CD8-positive, alpha-beta memory T cell (primary cell): Measurements from ENCODE around the gene BTBD9. TPM values are rescaled to one million over a fixed set of nuclear protein-coding genes. Genes with fewer than 3 reads are reported as not detected.

Experiments
- CTCF ChIA-PET: fragments of 350-600 bp; sonication (Branson Sonifier 250); formaldehyde crosslinking; loops from one replicate; lab custom pipeline; 2021; ENCODE audit warnings: antibody characterized with exemption; lab: Charles Lee
- POLR2A ChIA-PET: fragments of 350-600 bp; sonication (Branson Sonifier 250); formaldehyde crosslinking; loops from one replicate; lab custom pipeline; 2021; ENCODE audit warnings: antibody characterized with exemption; lab: Charles Lee
- DNase-seq, 5 donors: peaks; one replicate each; pipeline versions ENCODE4 v3.0.0 to v3.0.0-alpha.2; 2020 to 2022; ENCODE audit warnings: mixed read lengths in 1 of 5
- H3K27ac ChIP-seq: one replicate; pipeline ENCODE4 v1.7.0; 2013; ENCODE audit warnings: low read depth, mild to moderate bottlenecking, low read length, moderate library complexity
- H3K27me3 ChIP-seq: 2 replicates; pipeline ENCODE4 v1.7.0; 2013; ENCODE audit warnings: low read length, mild to moderate bottlenecking; ENCODE audit not compliant: insufficient read depth, poor library complexity, severe bottlenecking
- H3K36me3 ChIP-seq: 2 replicates; pipeline ENCODE4 v1.7.0; 2013; ENCODE audit warnings: mild to moderate bottlenecking, low read length, moderate library complexity; ENCODE audit not compliant: insufficient read depth
- H3K4me1 ChIP-seq: 2 replicates; pipeline ENCODE4 v1.7.0; 2013; ENCODE audit warnings: mild to moderate bottlenecking, low read length, moderate library complexity; ENCODE audit not compliant: insufficient read depth
- H3K4me3 ChIP-seq: 2 replicates; pipeline ENCODE4 v1.7.0; 2013; ENCODE audit warnings: mild to moderate bottlenecking, low read length
- H3K9me3 ChIP-seq: 2 replicates; pipeline ENCODE4 v1.7.0; 2013; ENCODE audit warnings: mild to moderate bottlenecking, low read length
- H3K27ac Mint-ChIP-seq, 8 donors: one replicate each; pipeline ENCODE4 v1.8.0; 2020 to 2021; ENCODE audit warnings: mixed read lengths in 8 of 8, mild to moderate bottlenecking in 6 of 8, inconsistent platforms in 3 of 8, moderate library complexity in 3 of 8
- H3K27me3 Mint-ChIP-seq, 2 donors: one replicate each; pipeline ENCODE4 v1.8.0; 2020 to 2021; ENCODE audit warnings: mixed read lengths in 2 of 2, mild to moderate bottlenecking in 1 of 2, moderate library complexity in 1 of 2
- H3K36me3 Mint-ChIP-seq, 3 donors: one replicate each; pipeline ENCODE4 v1.8.0; 2020 to 2021; ENCODE audit warnings: mixed read lengths in 3 of 3, inconsistent platforms in 1 of 3, mild to moderate bottlenecking in 1 of 3
- H3K4me1 Mint-ChIP-seq, 3 donors: one replicate each; pipeline ENCODE4 v1.8.0; 2020 to 2021; ENCODE audit warnings: mixed read lengths in 3 of 3, inconsistent platforms in 1 of 3, mild to moderate bottlenecking in 1 of 3
- H3K4me3 Mint-ChIP-seq, 7 donors: one replicate each; pipeline ENCODE4 v1.8.0; 2020 to 2021; ENCODE audit warnings: mixed read lengths in 7 of 7, mild to moderate bottlenecking in 6 of 7, moderate library complexity in 4 of 7, inconsistent platforms in 2 of 7
- H3K9me3 Mint-ChIP-seq, 5 donors: one replicate each; pipeline ENCODE4 v1.8.0; 2020 to 2022; ENCODE audit warnings: mixed read lengths in 5 of 5, mild to moderate bottlenecking in 3 of 5, moderate library complexity in 2 of 5, inconsistent platforms in 1 of 5
- polyA plus RNA-seq: library from polyadenylated mRNA; unstranded; fragments of 300-500 nt; fragmentation: Illumina TruSeq; gene quantifications from one replicate; pipeline ENCODE4 v1.2.3, GENCODE V29; 2021
- total RNA-seq, 2 experiments: library from RNA; stranded (reverse); gene quantifications; one replicate each; pipeline ENCODE4 v1.2.3, GENCODE V29; 2021

The BTBD9 gene
- total and polyA plus RNA-seq, 3 experiments from 2014 or later: 12.2 to 17.7 (median 14.9) TPM

DNA sequence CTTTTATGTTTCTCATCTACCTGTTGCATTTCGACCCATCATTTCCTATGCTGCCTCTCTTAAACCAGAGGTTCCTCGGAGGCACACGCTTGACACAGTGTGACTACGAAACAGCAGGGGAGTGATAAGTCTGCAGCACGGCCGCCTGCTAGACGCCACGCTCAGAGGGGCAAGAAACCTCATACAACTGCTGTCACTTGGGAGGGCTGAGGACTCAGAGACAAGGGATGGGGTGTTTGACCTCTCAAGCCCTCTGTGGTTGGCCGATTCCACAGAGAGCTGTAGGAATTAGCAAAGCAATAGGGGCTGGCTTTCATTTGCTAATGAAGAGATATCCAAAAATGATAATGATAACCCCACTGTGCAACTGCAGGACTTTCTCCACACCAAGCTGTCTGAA is 447.7 kb downstream of the BTBD9 start:
- Histone ChIP-seq H3K36me3 (no peaks in the 10 kb centered on the region), H3K4me3 (no peak overlapping the region), H3K27ac (no peak overlapping the region), H3K27me3 (no peaks in the 10 kb centered on the region), H3K9me3 (no peaks in the 10 kb centered on the region), H3K4me1 (no peaks in the 10 kb centered on the region)
- Mint-ChIP-seq H3K27ac (no peak overlapping the region), H3K4me1 (peaks cover 0 to 2% (median 0%) of the 10 kb centered on the region in 3 donors), H3K9me3 (no peaks in the 10 kb centered on the region), H3K4me3 (no peak overlapping the region), H3K36me3 (peaks cover 3 to 40% (median 13%) of the 10 kb centered on the region in 3 donors), H3K27me3 (peaks cover 0 to 1% of the 10 kb centered on the region in 2 donors)
- DNase-seq: no peak
- POLR2A ChIA-PET: no interaction called here
- CTCF ChIA-PET: no interaction called here

DNA sequence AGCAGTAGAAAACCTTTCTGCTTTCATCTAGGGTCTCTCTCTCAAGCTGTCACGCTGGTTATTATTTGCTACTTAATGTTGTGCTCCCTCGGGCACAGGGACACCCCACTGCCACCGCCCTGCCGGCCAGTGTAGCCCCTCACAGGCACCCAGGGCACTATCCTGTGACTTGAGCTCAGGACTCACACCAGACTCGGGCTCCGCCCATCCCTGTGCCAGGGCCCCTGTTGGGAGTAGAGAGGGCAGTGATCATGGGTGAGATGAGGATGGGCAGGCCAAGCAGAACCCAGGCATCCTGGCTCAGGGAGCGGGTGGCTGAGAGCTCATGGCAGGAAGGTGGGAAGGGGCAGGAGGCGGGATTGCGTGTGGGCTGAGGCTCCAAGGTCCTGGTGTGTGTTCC is 448.3 kb downstream of the BTBD9 start:
- peaks cover 0 to 2% (median 0%) of the 10 kb centered on the region in 3 donors for H3K4me1 Mint-ChIP-seq
- no peak overlapping the region for H3K4me3 Mint-ChIP-seq
- peaks cover 3 to 38% (median 12%) of the 10 kb centered on the region in 3 donors for H3K36me3 Mint-ChIP-seq
- no peaks in the 10 kb centered on the region for H3K27me3 ChIP-seq
- POLR2A ChIA-PET: no interaction called here
- no peak overlapping the region for H3K4me3 ChIP-seq
- no peaks in the 10 kb centered on the region for H3K4me1 ChIP-seq
- peaks cover 0 to 1% of the 10 kb centered on the region in 2 donors for H3K27me3 Mint-ChIP-seq
- no peaks in the 10 kb centered on the region for H3K9me3 ChIP-seq
- H3K36me3 ChIP-seq: no peaks in the 10 kb centered on the region
- peak overlapping the region in 1 of 8 donors; percentile 21 for H3K27ac Mint-ChIP-seq
- no peaks in the 10 kb centered on the region for H3K9me3 Mint-ChIP-seq
- no peak for DNase-seq
- no peak overlapping the region for H3K27ac ChIP-seq
- CTCF ChIA-PET: no interaction called here

DNA sequence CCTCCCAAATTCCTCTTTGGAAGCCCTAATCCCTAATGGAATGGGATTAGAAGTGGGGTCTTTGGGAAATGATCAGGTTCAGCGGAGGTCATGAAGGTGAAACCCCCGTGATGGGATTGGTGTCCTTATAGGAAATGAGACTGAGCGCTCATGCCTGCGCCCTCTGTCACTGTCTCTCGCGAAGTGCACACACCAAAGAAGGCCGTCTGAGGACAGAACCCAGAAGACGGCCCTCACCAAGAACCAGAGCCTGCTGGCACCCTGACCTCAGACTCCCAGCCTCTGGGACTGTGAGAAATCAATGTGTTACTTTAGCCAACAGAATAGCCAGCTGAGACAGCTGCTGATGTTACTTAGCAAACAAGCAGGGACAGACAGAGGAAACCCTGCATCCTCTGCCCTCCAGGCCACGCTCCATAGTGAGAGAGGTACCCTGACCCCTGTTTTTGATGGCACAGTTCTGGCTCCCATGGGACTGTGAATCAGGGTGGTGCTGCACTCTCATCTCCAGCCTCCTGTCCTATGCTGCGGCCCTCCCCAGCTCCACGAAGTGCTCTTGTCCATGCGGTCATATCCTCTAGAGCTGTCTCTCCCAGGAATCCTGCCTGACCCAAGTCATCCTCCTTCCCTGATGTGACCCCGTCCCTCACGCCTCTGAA is 450.9 kb downstream of the BTBD9 start:
- Histone ChIP-seq H3K4me3 (no peak overlapping the region), H3K4me1 (no peaks in the 10 kb centered on the region), H3K27me3 (no peaks in the 10 kb centered on the region), H3K9me3 (no peaks in the 10 kb centered on the region), H3K36me3 (no peaks in the 10 kb centered on the region), H3K27ac (no peak overlapping the region)
- peaks cover 0 to 1% of the 10 kb centered on the region in 2 donors for H3K27me3 Mint-ChIP-seq
- CTCF ChIA-PET: no interaction called here
- H3K4me1 Mint-ChIP-seq: peaks cover 0 to 2% (median 0%) of the 10 kb centered on the region in 3 donors
- H3K36me3 Mint-ChIP-seq: peaks cover 3 to 51% (median 12%) of the 10 kb centered on the region in 3 donors
- H3K27ac Mint-ChIP-seq: peak overlapping the region in 1 of 8 donors; percentile 2
- no peak overlapping the region for H3K4me3 Mint-ChIP-seq
- no peak for DNase-seq
- POLR2A ChIA-PET: no interaction called here
- no peaks in the 10 kb centered on the region for H3K9me3 Mint-ChIP-seq

DNA sequence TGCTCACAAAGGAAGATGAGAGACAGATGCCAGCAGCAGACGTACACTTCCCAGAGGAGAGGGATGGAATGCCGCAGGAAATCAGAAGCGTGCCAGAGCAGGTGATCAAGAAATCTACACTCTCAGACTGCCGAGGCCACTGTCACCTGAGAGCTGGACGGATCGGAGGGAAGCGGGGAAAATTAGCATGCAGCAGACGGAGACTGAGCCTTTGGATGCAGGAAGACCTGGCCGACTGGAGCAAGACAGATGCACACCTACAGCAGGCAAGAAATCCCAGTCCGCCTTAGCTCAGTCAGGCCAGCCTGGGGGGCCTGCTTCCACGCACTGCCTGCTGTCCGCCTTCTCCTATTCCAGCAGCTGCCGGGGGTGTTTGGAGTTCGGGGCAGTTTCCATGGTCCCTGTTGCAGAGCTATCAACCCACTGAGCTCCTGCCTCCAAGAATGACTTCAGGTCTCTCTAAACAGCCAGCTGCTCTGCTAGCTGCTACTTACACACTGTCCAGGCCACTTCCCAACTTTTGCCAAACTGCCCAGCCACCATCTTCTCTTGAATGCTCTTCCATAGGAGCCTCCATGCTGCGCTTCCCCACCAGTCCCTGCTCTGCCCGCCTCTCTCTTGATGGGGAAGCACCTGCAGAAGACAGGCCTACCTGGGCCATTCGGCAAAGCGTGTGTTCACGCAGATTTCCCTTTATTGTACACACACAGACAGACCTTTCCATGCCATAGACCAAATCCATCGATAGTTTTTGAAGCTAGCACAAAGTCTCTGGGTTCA is 451.7 kb downstream of the BTBD9 start:
- Histone ChIP-seq H3K4me1 (no peaks in the 10 kb centered on the region), H3K27me3 (no peaks in the 10 kb centered on the region), H3K36me3 (no peaks in the 10 kb centered on the region), H3K27ac (no peak overlapping the region), H3K4me3 (no peak overlapping the region), H3K9me3 (no peaks in the 10 kb centered on the region)
- no peaks in the 10 kb centered on the region for H3K9me3 Mint-ChIP-seq
- peaks cover 0 to 3% of the 10 kb centered on the region in 2 donors for H3K27me3 Mint-ChIP-seq
- H3K4me3 Mint-ChIP-seq: peak overlapping the region in 1 of 7 donors; percentile 27
- H3K36me3 Mint-ChIP-seq: peaks cover 3 to 51% (median 10%) of the 10 kb centered on the region in 3 donors
- peaks cover 0 to 2% (median 0%) of the 10 kb centered on the region in 3 donors for H3K4me1 Mint-ChIP-seq
- DNase-seq: no peak
- H3K27ac Mint-ChIP-seq: peak overlapping the region in 4 of 8 donors; percentile 2 to 74 (median 24)
- ChIA-PET CTCF (no interaction called here), POLR2A (no interaction called here)

DNA sequence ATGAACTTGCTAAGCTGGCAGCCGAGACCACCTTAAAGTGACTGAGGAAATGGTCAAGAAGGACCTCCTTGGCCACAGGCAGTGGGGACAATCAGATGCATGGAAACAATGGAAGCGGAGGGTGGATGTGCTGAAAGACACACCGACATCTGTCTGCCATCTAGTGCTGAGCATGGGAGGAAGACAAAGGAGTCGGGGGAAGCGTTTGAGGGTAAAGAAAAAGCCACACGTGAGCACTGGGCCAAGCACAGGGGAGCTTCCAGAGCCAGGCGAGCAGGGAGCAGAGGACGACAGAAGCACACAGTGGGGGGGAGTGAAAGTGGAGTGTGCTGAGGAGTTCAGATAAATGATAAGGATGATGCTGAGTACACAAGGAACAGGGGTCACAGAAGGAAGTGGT is 452.4 kb downstream of the BTBD9 start:
- no peaks in the 10 kb centered on the region for H3K27me3 ChIP-seq
- no peak overlapping the region for H3K4me3 ChIP-seq
- ChIA-PET POLR2A (no interaction called here), CTCF (no interaction called here)
- Mint-ChIP-seq H3K9me3 (no peaks in the 10 kb centered on the region), H3K36me3 (peaks cover 3 to 46% (median 10%) of the 10 kb centered on the region in 3 donors), H3K4me1 (peaks cover 0 to 2% (median 0%) of the 10 kb centered on the region in 3 donors), H3K4me3 (no peak overlapping the region), H3K27ac (peak overlapping the region in 5 of 8 donors; percentile 22 to 89 (median 36)), H3K27me3 (peaks cover 0 to 3% of the 10 kb centered on the region in 2 donors)
- no peaks in the 10 kb centered on the region for H3K36me3 ChIP-seq
- no peak overlapping the region for H3K27ac ChIP-seq
- no peak for DNase-seq
- no peaks in the 10 kb centered on the region for H3K9me3 ChIP-seq
- no peaks in the 10 kb centered on the region for H3K4me1 ChIP-seq

DNA sequence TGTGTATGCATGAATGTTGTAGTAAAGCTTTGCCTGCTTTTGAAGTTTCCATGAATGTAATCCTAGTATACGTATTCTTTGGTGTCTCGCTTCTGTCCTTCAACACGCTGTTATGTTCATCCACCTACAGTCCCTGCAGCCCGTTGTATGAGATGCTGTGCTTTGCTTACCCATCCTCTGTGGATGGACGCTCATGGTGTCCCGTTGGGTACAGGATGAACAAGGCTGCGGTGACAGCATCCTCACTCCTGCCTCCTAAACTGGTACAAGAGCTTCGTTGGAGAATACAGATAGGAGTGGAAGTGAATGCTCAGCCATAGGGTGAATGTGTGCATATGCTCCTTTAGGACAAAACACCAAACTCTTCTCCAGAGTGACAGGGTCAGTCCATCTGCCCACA is 454.0 kb downstream of the BTBD9 start:
- Histone ChIP-seq H3K27me3 (no peaks in the 10 kb centered on the region), H3K4me3 (no peak overlapping the region), H3K9me3 (no peaks in the 10 kb centered on the region), H3K4me1 (no peaks in the 10 kb centered on the region), H3K27ac (no peak overlapping the region), H3K36me3 (no peaks in the 10 kb centered on the region)
- POLR2A ChIA-PET: no interaction called here
- H3K4me1 Mint-ChIP-seq: peaks cover 0 to 2% (median 0%) of the 10 kb centered on the region in 3 donors
- H3K27me3 Mint-ChIP-seq: peaks cover 0 to 3% of the 10 kb centered on the region in 2 donors
- H3K36me3 Mint-ChIP-seq: peaks cover 3 to 39% (median 10%) of the 10 kb centered on the region in 3 donors
- no peak overlapping the region for H3K27ac Mint-ChIP-seq
- no peak overlapping the region for H3K4me3 Mint-ChIP-seq
- H3K9me3 Mint-ChIP-seq: no peaks in the 10 kb centered on the region
- no peak for DNase-seq
- CTCF ChIA-PET: no interaction called here

DNA sequence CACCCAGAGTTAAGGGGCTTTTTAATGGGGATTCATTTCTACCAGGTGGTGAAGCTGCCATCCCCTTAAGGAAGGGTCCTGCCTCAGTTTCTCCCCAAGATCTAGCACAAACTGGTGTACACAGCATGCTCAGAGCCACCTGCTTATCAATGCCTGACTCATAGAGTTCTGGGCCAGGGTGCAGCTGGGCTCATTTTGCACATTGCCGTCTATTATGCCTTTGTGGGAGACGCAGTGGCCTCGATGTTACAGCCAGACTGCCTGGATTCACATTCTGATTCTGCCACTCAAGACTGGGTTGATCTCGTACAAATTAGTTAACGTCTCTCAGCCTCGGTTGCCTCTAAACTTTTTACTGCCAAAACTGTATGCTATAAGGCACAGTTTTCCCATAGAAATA is 454.5 kb downstream of the BTBD9 start:
- Mint-ChIP-seq H3K4me3 (no peak overlapping the region), H3K36me3 (peaks cover 0 to 36% (median 8%) of the 10 kb centered on the region in 3 donors), H3K27ac (no peak overlapping the region), H3K9me3 (no peaks in the 10 kb centered on the region), H3K27me3 (peaks cover 0 to 3% of the 10 kb centered on the region in 2 donors), H3K4me1 (peaks cover 0 to 2% (median 0%) of the 10 kb centered on the region in 3 donors)
- POLR2A ChIA-PET: no interaction called here
- H3K27ac ChIP-seq: no peak overlapping the region
- no peak for DNase-seq
- H3K4me1 ChIP-seq: no peaks in the 10 kb centered on the region
- no peaks in the 10 kb centered on the region for H3K9me3 ChIP-seq
- no peaks in the 10 kb centered on the region for H3K36me3 ChIP-seq
- H3K4me3 ChIP-seq: no peak overlapping the region
- H3K27me3 ChIP-seq: no peaks in the 10 kb centered on the region
- CTCF ChIA-PET: no interaction called here

DNA sequence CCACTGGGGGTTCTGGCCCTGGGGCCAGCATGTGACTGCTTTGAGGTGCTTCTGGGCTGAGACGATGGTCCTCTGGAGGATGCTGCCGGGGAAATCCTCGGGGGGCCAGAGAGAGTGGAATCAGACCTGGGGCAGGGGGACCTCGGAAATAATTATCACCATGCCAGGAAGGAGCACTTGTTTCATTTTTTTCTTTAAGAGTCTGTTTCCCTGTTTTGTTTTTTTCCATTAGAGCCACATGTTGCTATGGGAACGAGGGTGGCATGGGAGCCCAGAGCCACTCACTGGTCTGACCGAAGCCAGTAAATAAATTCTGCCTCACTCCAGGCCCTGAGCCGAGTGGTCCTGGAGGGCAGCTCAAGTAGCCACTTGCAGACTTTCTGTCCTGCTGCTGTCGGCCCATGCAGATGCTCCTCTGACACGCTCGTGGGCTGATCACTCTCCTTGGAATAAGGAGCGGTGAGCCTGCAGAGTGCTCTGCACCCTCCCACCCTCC is 455.1 kb downstream of the BTBD9 start:
- no peaks in the 10 kb centered on the region for H3K4me1 ChIP-seq
- no peaks in the 10 kb centered on the region for H3K27me3 ChIP-seq
- ChIA-PET CTCF (no interaction called here), POLR2A (no interaction called here)
- H3K36me3 Mint-ChIP-seq: peaks cover 0 to 36% (median 8%) of the 10 kb centered on the region in 3 donors
- H3K27ac Mint-ChIP-seq: no peak overlapping the region
- H3K4me3 Mint-ChIP-seq: peak overlapping the region in 1 of 7 donors; percentile 61
- H3K9me3 Mint-ChIP-seq: no peaks in the 10 kb centered on the region
- H3K4me1 Mint-ChIP-seq: peaks cover 0 to 2% (median 0%) of the 10 kb centered on the region in 3 donors
- no peak for DNase-seq
- no peak overlapping the region for H3K4me3 ChIP-seq
- H3K36me3 ChIP-seq: no peaks in the 10 kb centered on the region
- no peaks in the 10 kb centered on the region for H3K9me3 ChIP-seq
- peaks cover 0 to 3% of the 10 kb centered on the region in 2 donors for H3K27me3 Mint-ChIP-seq
- no peak overlapping the region for H3K27ac ChIP-seq
